ENCODE results near the gene NME3.

DNA sequence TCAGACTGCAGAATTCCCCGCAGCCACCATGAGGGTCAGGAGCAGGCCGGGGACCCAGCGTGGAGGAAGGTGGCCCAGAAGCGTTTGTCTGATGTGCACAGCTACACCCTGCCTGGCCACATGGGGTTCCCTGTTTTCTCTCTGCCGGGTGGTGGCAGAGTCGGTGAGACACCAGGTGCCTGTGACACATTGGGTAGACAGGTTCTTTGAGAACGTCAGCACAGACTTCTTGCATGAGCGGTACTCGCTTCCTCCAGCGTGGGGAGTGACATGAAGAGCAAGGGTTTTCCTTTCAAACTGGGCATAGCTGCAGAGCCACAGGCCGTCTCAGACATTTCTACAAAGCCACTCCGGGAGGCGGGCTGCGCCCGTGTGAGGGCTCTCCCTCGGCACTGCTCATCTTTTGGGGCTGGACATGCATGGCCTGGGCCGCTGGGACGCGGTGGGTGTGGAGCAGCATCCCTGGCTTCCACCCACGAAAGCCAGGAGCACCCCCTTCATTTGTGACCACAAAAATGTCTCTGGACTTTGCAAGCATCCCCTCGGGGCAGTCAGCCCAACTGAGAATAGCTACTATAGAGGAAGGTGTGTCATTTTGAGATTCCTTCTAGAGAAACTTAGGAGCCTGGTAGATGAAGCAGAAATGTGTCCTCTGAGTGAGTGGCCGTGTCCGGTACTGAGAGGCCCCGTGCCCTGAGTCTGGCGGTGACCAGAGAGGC lies 26.0 kb downstream of the NME3 start:
- no peak for TF ChIP-seq EZH2 (IDR thresholded peaks at IDR 0.05)
- TF ChIP-seq, protein P1, sequence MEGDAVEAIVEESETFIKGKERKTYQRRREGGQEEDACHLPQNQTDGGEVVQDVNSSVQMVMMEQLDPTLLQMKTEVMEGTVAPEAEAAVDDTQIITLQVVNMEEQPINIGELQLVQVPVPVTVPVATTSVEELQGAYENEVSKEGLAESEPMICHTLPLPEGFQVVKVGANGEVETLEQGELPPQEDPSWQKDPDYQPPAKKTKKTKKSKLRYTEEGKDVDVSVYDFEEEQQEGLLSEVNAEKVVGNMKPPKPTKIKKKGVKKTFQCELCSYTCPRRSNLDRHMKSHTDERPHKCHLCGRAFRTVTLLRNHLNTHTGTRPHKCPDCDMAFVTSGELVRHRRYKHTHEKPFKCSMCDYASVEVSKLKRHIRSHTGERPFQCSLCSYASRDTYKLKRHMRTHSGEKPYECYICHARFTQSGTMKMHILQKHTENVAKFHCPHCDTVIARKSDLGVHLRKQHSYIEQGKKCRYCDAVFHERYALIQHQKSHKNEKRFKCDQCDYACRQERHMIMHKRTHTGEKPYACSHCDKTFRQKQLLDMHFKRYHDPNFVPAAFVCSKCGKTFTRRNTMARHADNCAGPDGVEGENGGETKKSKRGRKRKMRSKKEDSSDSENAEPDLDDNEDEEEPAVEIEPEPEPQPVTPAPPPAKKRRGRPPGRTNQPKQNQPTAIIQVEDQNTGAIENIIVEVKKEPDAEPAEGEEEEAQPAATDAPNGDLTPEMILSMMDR (IDR thresholded peaks at IDR 0.05), result no peak
- TF ChIP-seq EZH2phosphoT487 (IDR thresholded peaks at IDR 0.05), result no peak

Data from neural progenitor cell (in vitro differentiated cells).